Glutamatergic neuron (in vitro differentiated cells): ENCODE data around the gene PACRG. TPM values are rescaled to one million over a fixed set of nuclear protein-coding genes. Genes with fewer than 3 reads are reported as not detected.
"Not testable (repeated sequence)": the region's sequence is repeated elsewhere in the genome, so short reads cannot be mapped to it uniquely, and the experiment has no call there.

Experiments used
- DNase-seq: peaks from one replicate; pipeline ENCODE4 v3.0.0; 2022
- H3K27ac Mint-ChIP-seq: one replicate; pipeline ENCODE4 v1.8.0; 2020; ENCODE audit warnings: mild to moderate bottlenecking, mixed read lengths, inconsistent platforms; ENCODE audit not compliant: unreplicated experiment
- H3K27me3 Mint-ChIP-seq: one replicate; pipeline ENCODE4 v1.8.0; 2020; ENCODE audit warnings: mild to moderate bottlenecking, moderate library complexity, mixed read lengths, inconsistent platforms; ENCODE audit not compliant: unreplicated experiment
- H3K36me3 Mint-ChIP-seq: one replicate; pipeline ENCODE4 v1.8.0; 2020; ENCODE audit warnings: mild to moderate bottlenecking, mixed read lengths, inconsistent platforms; ENCODE audit not compliant: unreplicated experiment
- H3K4me1 Mint-ChIP-seq: one replicate; pipeline ENCODE4 v1.8.0; 2020; ENCODE audit warnings: mild to moderate bottlenecking, low read depth, mixed read lengths, inconsistent platforms; ENCODE audit not compliant: unreplicated experiment
- H3K4me3 Mint-ChIP-seq: one replicate; pipeline ENCODE4 v1.8.0; 2020; ENCODE audit warnings: mild to moderate bottlenecking, mixed read lengths, inconsistent platforms; ENCODE audit not compliant: unreplicated experiment
- H3K9me3 Mint-ChIP-seq: one replicate; pipeline ENCODE4 v1.8.0; 2020; ENCODE audit warnings: mild to moderate bottlenecking, moderate library complexity, mixed read lengths, inconsistent platforms; ENCODE audit not compliant: unreplicated experiment
- CTCF ChIP-seq: fragments of 200-600 bp; sonication (generic); IDR thresholded peaks from one replicate; pipeline ENCODE4 v1.5.0; 2021; ENCODE audit not compliant: partially characterized antibody, unreplicated experiment
- long read RNA-seq: library from polyadenylated mRNA; unstranded; transcript quantifications from one replicate; pipeline ENCODE4 v2.0.0, GENCODE V29; 2020; ENCODE audit not compliant: unreplicated experiment
- total RNA-seq: library from RNA; stranded (reverse); fragmentation: NEBNext Ultra II Directional; extraction: Animal tissue kit (Norgen Biotek cat#: 25700); gene quantifications from one replicate; pipeline ENCODE4 v1.2.1, GENCODE V29; 2021; ENCODE audit not compliant: unreplicated experiment

Gene PACRG
- total RNA-seq: not detected
- long read RNA-seq: 0 reads

- Mint-ChIP-seq H3K36me3 (no peaks in the 10 kb centered on the region), H3K9me3 (peaks cover 2% of the 10 kb centered on the region), H3K4me3 (peak within 1 kb of the TSS; percentile 94), H3K27ac (peak within 1 kb of the TSS; percentile 72), H3K27me3 (peaks cover 3% of the 10 kb centered on the region), H3K4me1 (peaks cover 3% of the 10 kb centered on the region)
- DNase-seq: peak; percentile 100
- TF ChIP-seq CTCF: no peak
Measured at GRCh38 chr6:162727322-162728182, at the start of gene PACRG, which contains the start of gene PRKN. TSS of gene PACRG (plus strand) at chr6:162727974. TSS of gene PRKN (minus strand) at chr6:162727766.

GRCh38 chr6:162678896-162679295 lies 48.9 kb upstream of the PACRG start:
- H3K27me3 Mint-ChIP-seq, H3K27ac Mint-ChIP-seq, H3K4me1 Mint-ChIP-seq: not testable (repeated sequence)

GRCh38 chr6:162679681-162680080 lies 48.1 kb upstream of the PACRG start:
- no peaks in the 10 kb centered on the region for H3K27me3 Mint-ChIP-seq
- no peaks in the 10 kb centered on the region for H3K9me3 Mint-ChIP-seq
- no peak for DNase-seq
- no peak overlapping the region for H3K27ac Mint-ChIP-seq
- no peaks in the 10 kb centered on the region for H3K4me1 Mint-ChIP-seq
- no peaks in the 10 kb centered on the region for H3K36me3 Mint-ChIP-seq
- H3K4me3 Mint-ChIP-seq: no peak overlapping the region
- TF ChIP-seq CTCF: no peak

More at GRCh38 chr6:162678896-162679295, 48.9 kb upstream of the PACRG start:
- not testable (repeated sequence) for DNase-seq, H3K36me3 Mint-ChIP-seq, H3K9me3 Mint-ChIP-seq, H3K4me3 Mint-ChIP-seq

- no peak for TF ChIP-seq CTCF
- H3K27me3 Mint-ChIP-seq: no peaks in the 10 kb centered on the region
- H3K4me3 Mint-ChIP-seq: no peak overlapping the region
- no peaks in the 10 kb centered on the region for H3K9me3 Mint-ChIP-seq
- DNase-seq: no peak
- H3K4me1 Mint-ChIP-seq: peaks cover 1% of the 10 kb centered on the region
- H3K36me3 Mint-ChIP-seq: no peaks in the 10 kb centered on the region
- H3K27ac Mint-ChIP-seq: no peak overlapping the region
Measured at GRCh38 chr6:162680367-162680766, 47.4 kb upstream of the PACRG start.

DNA sequence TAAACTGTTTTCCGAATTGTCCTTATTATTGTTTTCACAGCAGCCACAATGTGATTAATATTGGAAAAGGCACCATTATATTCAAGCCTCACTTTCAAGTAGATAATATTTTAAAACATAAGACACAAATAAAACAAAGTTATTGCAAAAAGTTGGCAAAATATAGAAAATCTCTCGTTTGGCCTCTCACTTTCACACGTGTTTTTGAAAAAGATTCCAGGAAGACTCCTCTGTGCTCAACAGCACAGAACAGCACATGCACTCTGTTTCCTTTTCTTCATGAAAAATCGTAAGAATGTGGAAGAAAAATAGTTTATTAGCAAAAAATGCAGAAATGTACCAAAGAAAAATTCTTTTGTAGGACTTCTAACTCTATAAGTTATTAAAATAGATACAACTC lies 46.9 kb upstream of the PACRG start:
- Mint-ChIP-seq H3K36me3 (no peaks in the 10 kb centered on the region), H3K4me3 (no peak overlapping the region), H3K9me3 (no peaks in the 10 kb centered on the region), H3K27me3 (no peaks in the 10 kb centered on the region), H3K4me1 (peaks cover 1% of the 10 kb centered on the region), H3K27ac (no peak overlapping the region)
- no peak for DNase-seq
- TF ChIP-seq CTCF: no peak
